T-helper 1 cell treated with Interleukin-12 subunit alpha and Interleukin-12 subunit beta and Interleukin-4 antibody, amounts not matched to agents 30 μg/mL and 1 μg/mL, for 36 hours (primary cell): Measurements from ENCODE around the gene B3GALT5.

Experiments
- H3K27ac Mint-ChIP-seq: one replicate; pipeline ENCODE4 v1.8.0; 2021; ENCODE audit warnings: mild to moderate bottlenecking, mixed read lengths
- H3K27me3 Mint-ChIP-seq: one replicate; pipeline ENCODE4 v1.8.0; 2021; ENCODE audit warnings: low read depth, mixed read lengths
- H3K36me3 Mint-ChIP-seq: one replicate; pipeline ENCODE4 v1.8.0; 2021; ENCODE audit warnings: low read depth, mixed read lengths
- H3K4me1 Mint-ChIP-seq: one replicate; pipeline ENCODE4 v1.8.0; 2021; ENCODE audit warnings: low read depth, mixed read lengths
- H3K4me3 Mint-ChIP-seq: one replicate; pipeline ENCODE4 v1.8.0; 2021; ENCODE audit warnings: mild to moderate bottlenecking, moderate library complexity, mixed read lengths
- H3K9me3 Mint-ChIP-seq: one replicate; pipeline ENCODE4 v1.8.0; 2021; ENCODE audit warnings: mixed read lengths

Gene B3GALT5

DNA sequence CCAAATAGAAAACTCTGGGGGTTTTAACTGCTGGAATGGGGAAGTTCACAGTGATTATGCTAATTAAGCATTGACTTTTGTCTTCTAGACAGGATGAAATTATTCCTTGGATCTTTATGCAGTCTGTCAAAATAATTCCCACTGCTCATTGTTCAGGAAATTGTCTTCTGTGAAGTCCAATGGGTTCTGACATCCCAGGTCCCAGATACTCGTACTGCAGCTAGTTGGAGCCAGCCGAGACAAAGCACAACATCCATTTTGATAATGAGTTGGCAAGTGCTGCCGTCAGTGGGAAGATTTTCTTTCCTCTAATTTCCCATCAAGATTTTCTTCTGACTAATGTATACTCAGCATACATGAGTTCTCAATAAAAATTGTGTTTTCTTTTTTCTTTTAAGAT lies 17.3 kb upstream of the B3GALT5 start:
- H3K27me3 Mint-ChIP-seq, result no peaks in the 10 kb centered on the region
- H3K36me3 Mint-ChIP-seq, result no peaks in the 10 kb centered on the region

GRCh38 chr21:39597595-39597994 lies 15.1 kb upstream of the B3GALT5 start:
- Mint-ChIP-seq H3K4me3 (no peak overlapping the region), H3K9me3 (no peaks in the 10 kb centered on the region), H3K4me1 (no peaks in the 10 kb centered on the region), H3K36me3 (no peaks in the 10 kb centered on the region), H3K27ac (no peak overlapping the region), H3K27me3 (no peaks in the 10 kb centered on the region)

More for the DNA sequence above, 17.3 kb upstream of the B3GALT5 start:
- Mint-ChIP-seq H3K4me3 (no peak overlapping the region), H3K9me3 (no peaks in the 10 kb centered on the region), H3K27ac (no peak overlapping the region), H3K4me1 (no peaks in the 10 kb centered on the region)

DNA sequence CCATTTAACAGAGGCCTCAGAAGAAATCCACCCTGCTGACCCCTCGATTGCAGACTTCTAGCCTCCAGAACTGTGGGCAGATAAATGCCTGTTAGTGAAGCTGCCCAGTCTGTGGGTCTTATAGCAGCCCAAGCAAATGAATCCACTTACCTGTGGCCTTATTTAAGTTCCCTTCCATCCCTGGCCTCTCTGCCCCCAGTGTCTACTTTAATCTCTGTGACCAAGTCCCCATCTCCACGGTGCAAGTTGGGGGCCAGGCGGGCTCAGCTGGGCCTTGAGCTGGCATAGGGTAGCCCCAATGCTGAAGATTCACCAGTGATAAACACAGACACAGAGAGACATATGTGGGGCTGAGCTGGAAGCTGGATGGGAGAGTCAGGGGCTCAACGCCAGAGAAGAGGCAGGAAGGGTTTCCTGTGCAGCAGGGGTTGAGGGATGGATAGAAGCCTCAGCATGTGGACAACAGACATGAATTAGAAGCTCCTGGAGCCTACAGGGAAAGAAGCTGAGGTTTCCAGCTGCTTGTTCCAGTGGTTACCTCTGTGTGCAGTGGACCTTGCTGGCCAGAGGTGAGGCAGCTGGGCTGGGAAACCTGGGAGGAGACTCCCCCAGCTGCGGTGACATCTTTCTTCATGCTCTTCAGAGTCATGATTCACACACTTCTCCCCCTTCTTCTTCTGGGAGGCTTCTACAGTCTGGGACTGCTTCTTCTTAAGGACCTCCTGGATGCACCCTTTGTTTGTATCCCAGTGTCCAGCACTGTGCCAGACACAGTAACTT lies 13.4 kb upstream of the B3GALT5 start:
- no peak overlapping the region for H3K27ac Mint-ChIP-seq
- H3K4me1 Mint-ChIP-seq, result no peaks in the 10 kb centered on the region

DNA sequence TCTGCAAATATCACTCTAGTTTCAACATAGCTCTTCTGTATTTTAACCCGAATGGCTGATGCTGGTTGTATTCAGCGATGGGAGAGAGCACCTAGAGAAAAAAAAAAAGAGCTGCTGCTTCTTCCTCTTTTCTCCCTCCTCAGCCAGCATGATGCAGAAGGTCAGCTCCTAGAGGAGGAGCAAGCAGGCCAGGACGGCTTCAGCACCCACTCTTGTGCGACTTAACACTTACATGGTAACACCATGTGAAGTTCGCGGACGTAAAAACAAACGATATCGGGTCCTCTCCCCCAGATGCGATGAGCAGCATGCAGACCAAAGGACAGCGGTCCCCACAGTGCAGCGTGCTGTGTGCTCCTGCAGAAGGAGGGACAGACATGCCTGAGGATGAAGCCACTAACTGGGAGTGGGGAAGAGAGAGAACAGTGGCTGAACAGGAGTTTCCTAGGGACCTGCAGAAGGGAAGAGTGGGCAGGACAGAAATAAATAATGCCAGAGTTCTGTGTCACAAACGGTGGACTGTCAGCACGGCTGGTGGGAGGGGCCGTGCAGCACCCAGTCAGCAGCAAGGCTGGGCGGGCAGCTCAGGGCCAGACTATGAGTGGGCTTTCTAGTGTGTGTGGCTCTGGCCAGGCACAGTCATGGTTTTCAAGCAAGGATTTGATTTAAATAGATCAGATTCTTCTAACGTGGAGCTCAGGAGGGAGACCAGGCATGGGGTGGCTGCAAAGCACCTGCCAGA lies 11.4 kb upstream of the B3GALT5 start:
- H3K27ac Mint-ChIP-seq, result no peak overlapping the region
- no peaks in the 10 kb centered on the region for H3K4me1 Mint-ChIP-seq
- H3K4me3 Mint-ChIP-seq, result no peak overlapping the region
- no peaks in the 10 kb centered on the region for H3K27me3 Mint-ChIP-seq
- H3K36me3 Mint-ChIP-seq, result no peaks in the 10 kb centered on the region
- no peaks in the 10 kb centered on the region for H3K9me3 Mint-ChIP-seq

More for the DNA sequence above, 13.4 kb upstream of the B3GALT5 start:
- Mint-ChIP-seq H3K4me3 (no peak overlapping the region), H3K9me3 (no peaks in the 10 kb centered on the region), H3K27me3 (no peaks in the 10 kb centered on the region), H3K36me3 (no peaks in the 10 kb centered on the region)

DNA sequence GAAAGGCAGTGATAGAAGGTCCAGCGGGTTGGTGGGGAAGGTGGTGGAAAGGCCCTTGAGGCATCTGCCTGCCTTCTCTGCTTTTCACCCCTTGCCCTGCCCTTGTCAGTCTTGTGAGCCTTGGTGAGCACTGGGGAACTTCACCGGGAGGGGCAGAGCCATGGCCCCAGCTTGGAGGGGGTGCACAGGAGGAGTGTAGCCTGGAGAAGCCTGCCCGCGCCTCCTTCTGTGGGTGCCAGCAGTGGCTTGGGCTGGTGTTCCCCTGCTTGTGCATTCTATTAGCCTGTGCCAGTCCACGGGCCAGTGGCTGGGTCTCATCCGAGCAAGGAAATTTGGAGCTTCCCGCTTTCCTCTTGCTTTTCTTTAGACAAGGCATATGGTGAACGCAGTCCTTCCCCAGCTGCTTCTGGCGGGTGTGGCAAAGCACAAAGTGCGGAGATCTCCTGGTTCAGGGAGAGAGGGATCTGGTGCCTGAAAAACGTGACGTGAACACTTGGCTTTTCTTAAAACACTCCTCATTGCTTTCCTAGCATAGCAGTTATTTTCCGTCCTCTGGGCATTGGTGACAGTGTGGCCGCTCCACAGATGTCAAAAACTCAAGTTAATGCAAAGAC lies 10.6 kb upstream of the B3GALT5 start:
- Mint-ChIP-seq H3K4me1 (no peaks in the 10 kb centered on the region), H3K27ac (no peak overlapping the region), H3K27me3 (no peaks in the 10 kb centered on the region), H3K36me3 (no peaks in the 10 kb centered on the region), H3K4me3 (no peak overlapping the region), H3K9me3 (no peaks in the 10 kb centered on the region)

GRCh38 chr21:39602793-39603192 lies 9.9 kb upstream of the B3GALT5 start:
- Mint-ChIP-seq H3K4me3 (no peak overlapping the region), H3K9me3 (no peaks in the 10 kb centered on the region), H3K27me3 (no peaks in the 10 kb centered on the region)

GRCh38 chr21:39604951-39605350 lies 7.8 kb upstream of the B3GALT5 start:
- no peaks in the 10 kb centered on the region for H3K27me3 Mint-ChIP-seq
- no peaks in the 10 kb centered on the region for H3K9me3 Mint-ChIP-seq
- H3K4me1 Mint-ChIP-seq, result no peaks in the 10 kb centered on the region
- no peak overlapping the region for H3K4me3 Mint-ChIP-seq
- no peaks in the 10 kb centered on the region for H3K36me3 Mint-ChIP-seq
- no peak overlapping the region for H3K27ac Mint-ChIP-seq

More at GRCh38 chr21:39602793-39603192, 9.9 kb upstream of the B3GALT5 start:
- H3K27ac Mint-ChIP-seq, result no peak overlapping the region
- no peaks in the 10 kb centered on the region for H3K36me3 Mint-ChIP-seq
- no peaks in the 10 kb centered on the region for H3K4me1 Mint-ChIP-seq

- Mint-ChIP-seq H3K4me1 (no peaks in the 10 kb centered on the region), H3K36me3 (no peaks in the 10 kb centered on the region)
These were observed 2.0 kb upstream of the B3GALT5 start for GRCh38 chr21:39610703-39611102.

GRCh38 chr21:39611551-39612190 lies 1.1 kb upstream of the B3GALT5 start:
- Mint-ChIP-seq H3K36me3 (no peaks in the 10 kb centered on the region), H3K4me1 (no peaks in the 10 kb centered on the region), H3K27me3 (peaks cover 50% of the 10 kb centered on the region), H3K4me3 (no peak overlapping the region), H3K9me3 (no peaks in the 10 kb centered on the region), H3K27ac (no peak overlapping the region)

More at GRCh38 chr21:39610703-39611102, 2.0 kb upstream of the B3GALT5 start:
- no peak overlapping the region for H3K4me3 Mint-ChIP-seq
- H3K27ac Mint-ChIP-seq, result no peak overlapping the region
- H3K27me3 Mint-ChIP-seq, result peaks cover 44% of the 10 kb centered on the region
- no peaks in the 10 kb centered on the region for H3K9me3 Mint-ChIP-seq

DNA sequence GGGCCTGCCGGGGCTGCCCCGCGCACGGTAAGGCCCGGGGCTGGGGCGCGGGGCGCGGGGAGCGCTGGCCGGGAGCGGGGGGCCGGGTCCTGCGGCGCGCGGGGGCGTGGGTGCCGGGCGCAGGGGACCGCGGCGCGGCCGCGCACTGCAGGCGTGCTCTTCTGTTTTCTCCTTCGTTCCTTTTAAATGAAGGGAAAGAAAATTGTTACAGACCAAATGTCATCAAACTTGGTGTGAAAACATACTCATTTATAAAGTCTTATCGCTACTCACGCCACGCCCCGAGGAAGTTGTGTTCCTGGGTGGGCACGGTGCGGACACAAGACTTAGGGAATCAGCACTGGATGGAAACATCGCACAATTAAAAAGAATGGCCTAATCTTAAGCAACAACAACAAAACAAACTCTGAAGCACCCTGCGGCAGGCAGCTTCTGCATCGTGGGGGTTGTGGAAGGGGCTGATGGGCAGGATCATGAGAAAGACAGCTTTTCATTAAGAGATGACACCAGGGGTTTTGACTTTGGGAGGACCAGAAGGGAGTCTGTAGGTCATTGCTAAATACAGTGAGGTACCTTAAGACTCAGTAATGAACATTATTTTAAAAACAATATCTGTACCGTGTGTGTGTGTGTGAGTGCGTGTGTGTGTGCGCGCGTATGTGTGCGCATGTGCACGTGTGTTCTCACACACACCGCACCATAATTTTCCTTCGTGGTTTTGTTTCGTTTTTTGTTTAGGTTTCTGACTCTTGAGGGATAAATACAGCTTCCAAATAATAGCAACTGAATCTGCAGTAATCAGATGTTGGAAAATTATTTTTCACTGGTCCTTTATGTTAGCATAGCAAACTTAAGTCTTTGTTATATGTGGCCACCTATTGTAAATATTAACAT lies 548 bp downstream of the B3GALT5 start:
- Mint-ChIP-seq H3K27ac (no peak overlapping the region), H3K36me3 (no peaks in the 10 kb centered on the region), H3K4me3 (no peak overlapping the region), H3K9me3 (no peaks in the 10 kb centered on the region), H3K4me1 (no peaks in the 10 kb centered on the region), H3K27me3 (peaks cover 53% of the 10 kb centered on the region)

DNA sequence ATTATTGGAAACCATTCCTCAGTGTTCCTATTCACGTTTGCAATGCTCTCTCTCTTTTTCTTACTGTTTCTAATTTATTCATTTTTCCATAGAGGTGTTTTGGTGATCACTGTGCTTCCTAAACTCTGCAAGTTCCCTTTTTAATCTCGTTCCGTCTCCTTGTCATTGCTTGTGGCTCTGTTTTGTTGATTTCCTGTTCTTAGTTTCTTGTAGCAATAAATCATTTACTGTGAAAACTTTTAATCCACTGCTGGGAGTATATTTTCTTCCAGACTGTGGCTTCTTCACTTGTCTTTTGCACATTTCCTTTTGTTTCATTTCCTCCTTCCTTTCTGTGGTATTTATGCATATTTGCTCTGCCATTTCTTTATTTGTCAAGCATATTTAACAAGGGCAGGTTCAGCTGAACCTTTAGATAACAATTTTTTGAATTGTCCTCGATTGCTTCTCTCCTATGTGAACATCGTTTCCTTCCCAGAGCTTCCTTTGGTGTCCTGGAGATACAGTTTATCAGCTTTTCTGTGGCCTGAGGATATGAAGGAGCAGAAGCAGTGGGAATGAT lies 3.6 kb downstream of the B3GALT5 start:
- H3K9me3 Mint-ChIP-seq, result no peaks in the 10 kb centered on the region

DNA sequence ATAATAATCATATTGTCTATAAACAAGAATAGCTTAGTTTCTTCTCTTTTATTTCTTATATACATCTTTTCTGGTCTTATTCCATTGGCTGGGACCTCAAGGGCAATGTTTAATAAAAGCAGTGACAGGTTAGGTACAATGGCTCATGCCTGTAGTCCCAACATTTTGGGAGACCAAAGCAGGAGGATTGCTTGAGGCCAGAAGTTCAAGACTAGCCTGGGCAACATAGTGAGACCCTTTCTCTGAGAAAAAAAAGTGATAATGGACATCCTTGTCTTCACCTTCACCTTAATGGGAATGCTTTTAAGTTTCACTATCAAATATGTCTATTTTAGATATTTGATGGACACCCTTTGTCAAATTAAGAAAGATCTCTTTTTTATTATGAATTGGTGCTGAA lies 8.1 kb downstream of the B3GALT5 start:
- H3K4me3 Mint-ChIP-seq, result no peak overlapping the region
- H3K4me1 Mint-ChIP-seq, result no peaks in the 10 kb centered on the region
- H3K27me3 Mint-ChIP-seq, result peaks cover 8% of the 10 kb centered on the region
- no peaks in the 10 kb centered on the region for H3K9me3 Mint-ChIP-seq
- H3K36me3 Mint-ChIP-seq, result no peaks in the 10 kb centered on the region
- no peak overlapping the region for H3K27ac Mint-ChIP-seq

More for the DNA sequence above, 3.6 kb downstream of the B3GALT5 start:
- H3K27ac Mint-ChIP-seq, result no peak overlapping the region
- H3K36me3 Mint-ChIP-seq, result no peaks in the 10 kb centered on the region
- H3K4me3 Mint-ChIP-seq, result no peak overlapping the region
- H3K4me1 Mint-ChIP-seq, result no peaks in the 10 kb centered on the region
- peaks cover 46% of the 10 kb centered on the region for H3K27me3 Mint-ChIP-seq

GRCh38 chr21:39625211-39625895 lies 12.6 kb downstream of the B3GALT5 start:
- Mint-ChIP-seq H3K27ac (no peak overlapping the region), H3K9me3 (no peaks in the 10 kb centered on the region), H3K4me3 (no peak overlapping the region), H3K4me1 (no peaks in the 10 kb centered on the region), H3K27me3 (no peaks in the 10 kb centered on the region), H3K36me3 (no peaks in the 10 kb centered on the region)
